ENCODE data around the gene DNAJA1. TPM values are rescaled to one million over a fixed set of nuclear protein-coding genes. Genes with fewer than 3 reads are reported as not detected.

DNAJA1 gene
- total RNA-seq (10 to 100 TPM; 60.9 to 96.6 TPM), polyA plus RNA-seq (10 to 100 TPM; 72.3 to 74.6 TPM)

GRCh38 chr9:33024966-33025571 lies at the start of gene DNAJA1:
Gene DNAJA1, plus strand, starts transcription at chr9:33025273. Its CDS starts 1,212 bp downstream, at chr9:33026485.
- DNase-seq (ENCODE audit: low spot score): peak; percentile 97
- peak within 1 kb of the TSS; percentile 85 to 97 (median 96) for H3K4me3 ChIP-seq (ENCODE audit: low read depth in 1 of 3, low read length in 3 of 3)
- H3K27ac ChIP-seq (ENCODE audit: low read depth in 1 of 2, low read length in 2 of 2): peak within 1 kb of the TSS; percentile 100
- no peaks in the 10 kb centered on the region for H3K27me3 ChIP-seq (ENCODE audit: control insufficient read depth in 4 of 4, insufficient read depth in 4 of 4, low read length in 3 of 4)
- no peaks in the 10 kb centered on the region for H3K9me3 ChIP-seq (ENCODE audit: control insufficient read depth in 4 of 4, low read length in 3 of 4)
- H3K4me1 ChIP-seq (ENCODE audit: control insufficient read depth in 4 of 4, insufficient read depth in 4 of 4, low read length in 3 of 4): peaks cover 6 to 55% (median 42%) of the 10 kb centered on the region in 4 donors
- peak within 1 kb of the TSS; percentile 95 to 100 for H3K9ac ChIP-seq (ENCODE audit: low read depth in 1 of 2, low read length in 2 of 2)
- TF ChIP-seq GABPA (IDR thresholded peaks at IDR 0.05 in 1 of 2, conservative IDR thresholded peaks at IDR 0.05 in 1 of 2) (peak; percentile 51 to 88), YY1 (IDR thresholded peaks at IDR 0.05) (peak; percentile 58), EGR1 (IDR thresholded peaks at IDR 0.05; ENCODE audit: low read depth in 2 of 2) (peak; percentile 87 to 97), HNF4G (IDR thresholded peaks at IDR 0.05) (no peak), SP1 (IDR thresholded peaks at IDR 0.05) (peak; percentile 44), CTCF (IDR thresholded peaks at IDR 0.05; ENCODE audit: low read depth, low read length, missing input control) (no peak), RAD21 (IDR thresholded peaks at IDR 0.05) (peak in 1 of 2 donors; percentile 17), NR2F2 (IDR thresholded peaks at IDR 0.05) (peak; percentile 19), JUND (IDR thresholded peaks at IDR 0.05) (no peak), FOXA2 (IDR thresholded peaks at IDR 0.05) (no peak), RXRA (IDR thresholded peaks at IDR 0.05) (no peak), HNF4A (conservative IDR thresholded peaks at IDR 0.05) (no peak), FOXA1 (IDR thresholded peaks at IDR 0.05) (no peak), TAF1 (conservative IDR thresholded peaks at IDR 0.05) (peak; percentile 96), MAX (IDR thresholded peaks at IDR 0.05) (peak; percentile 22)
- TF ChIP-seq, protein P1, sequence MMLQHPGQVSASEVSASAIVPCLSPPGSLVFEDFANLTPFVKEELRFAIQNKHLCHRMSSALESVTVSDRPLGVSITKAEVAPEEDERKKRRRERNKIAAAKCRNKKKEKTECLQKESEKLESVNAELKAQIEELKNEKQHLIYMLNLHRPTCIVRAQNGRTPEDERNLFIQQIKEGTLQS (IDR thresholded peaks at IDR 0.05): no peak
- TF ChIP-seq, protein P2, sequence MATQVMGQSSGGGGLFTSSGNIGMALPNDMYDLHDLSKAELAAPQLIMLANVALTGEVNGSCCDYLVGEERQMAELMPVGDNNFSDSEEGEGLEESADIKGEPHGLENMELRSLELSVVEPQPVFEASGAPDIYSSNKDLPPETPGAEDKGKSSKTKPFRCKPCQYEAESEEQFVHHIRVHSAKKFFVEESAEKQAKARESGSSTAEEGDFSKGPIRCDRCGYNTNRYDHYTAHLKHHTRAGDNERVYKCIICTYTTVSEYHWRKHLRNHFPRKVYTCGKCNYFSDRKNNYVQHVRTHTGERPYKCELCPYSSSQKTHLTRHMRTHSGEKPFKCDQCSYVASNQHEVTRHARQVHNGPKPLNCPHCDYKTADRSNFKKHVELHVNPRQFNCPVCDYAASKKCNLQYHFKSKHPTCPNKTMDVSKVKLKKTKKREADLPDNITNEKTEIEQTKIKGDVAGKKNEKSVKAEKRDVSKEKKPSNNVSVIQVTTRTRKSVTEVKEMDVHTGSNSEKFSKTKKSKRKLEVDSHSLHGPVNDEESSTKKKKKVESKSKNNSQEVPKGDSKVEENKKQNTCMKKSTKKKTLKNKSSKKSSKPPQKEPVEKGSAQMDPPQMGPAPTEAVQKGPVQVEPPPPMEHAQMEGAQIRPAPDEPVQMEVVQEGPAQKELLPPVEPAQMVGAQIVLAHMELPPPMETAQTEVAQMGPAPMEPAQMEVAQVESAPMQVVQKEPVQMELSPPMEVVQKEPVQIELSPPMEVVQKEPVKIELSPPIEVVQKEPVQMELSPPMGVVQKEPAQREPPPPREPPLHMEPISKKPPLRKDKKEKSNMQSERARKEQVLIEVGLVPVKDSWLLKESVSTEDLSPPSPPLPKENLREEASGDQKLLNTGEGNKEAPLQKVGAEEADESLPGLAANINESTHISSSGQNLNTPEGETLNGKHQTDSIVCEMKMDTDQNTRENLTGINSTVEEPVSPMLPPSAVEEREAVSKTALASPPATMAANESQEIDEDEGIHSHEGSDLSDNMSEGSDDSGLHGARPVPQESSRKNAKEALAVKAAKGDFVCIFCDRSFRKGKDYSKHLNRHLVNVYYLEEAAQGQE (IDR thresholded peaks at IDR 0.05): peak; percentile 96
- TF ChIP-seq, protein P3, sequence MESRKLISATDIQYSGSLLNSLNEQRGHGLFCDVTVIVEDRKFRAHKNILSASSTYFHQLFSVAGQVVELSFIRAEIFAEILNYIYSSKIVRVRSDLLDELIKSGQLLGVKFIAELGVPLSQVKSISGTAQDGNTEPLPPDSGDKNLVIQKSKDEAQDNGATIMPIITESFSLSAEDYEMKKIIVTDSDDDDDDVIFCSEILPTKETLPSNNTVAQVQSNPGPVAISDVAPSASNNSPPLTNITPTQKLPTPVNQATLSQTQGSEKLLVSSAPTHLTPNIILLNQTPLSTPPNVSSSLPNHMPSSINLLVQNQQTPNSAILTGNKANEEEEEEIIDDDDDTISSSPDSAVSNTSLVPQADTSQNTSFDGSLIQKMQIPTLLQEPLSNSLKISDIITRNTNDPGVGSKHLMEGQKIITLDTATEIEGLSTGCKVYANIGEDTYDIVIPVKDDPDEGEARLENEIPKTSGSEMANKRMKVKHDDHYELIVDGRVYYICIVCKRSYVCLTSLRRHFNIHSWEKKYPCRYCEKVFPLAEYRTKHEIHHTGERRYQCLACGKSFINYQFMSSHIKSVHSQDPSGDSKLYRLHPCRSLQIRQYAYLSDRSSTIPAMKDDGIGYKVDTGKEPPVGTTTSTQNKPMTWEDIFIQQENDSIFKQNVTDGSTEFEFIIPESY (IDR thresholded peaks at IDR 0.05): no peak
- H3K36me3 ChIP-seq (ENCODE audit: control insufficient read depth in 4 of 4, insufficient read depth in 3 of 4, low read depth in 1 of 4, low read length in 3 of 4): peaks cover 0 to 13% (median 10%) of the 10 kb centered on the region in 4 donors
- under 1% methylated on average over 61 of the region's 61 CpGs for WGBS

All from liver (tissue), 9 donors.